B cell (primary cell): ENCODE measurements around the gene CD80. TPM values are rescaled to one million over a fixed set of nuclear protein-coding genes. Genes with fewer than 3 reads are reported as not detected.

Experiments
- ATAC-seq: fragments of 200-7000 bp; cut with Tn5 transposase; one replicate; pipeline ENCODE4 v1.10.0; 2021; ENCODE audit warnings: low read depth, mild to moderate bottlenecking, moderate number of reproducible peaks, moderate library complexity
- CTCF ChIA-PET: fragments of 350-600 bp; sonication (Branson Sonifier 250); formaldehyde crosslinking; loops from one replicate; lab custom pipeline; 2021; ENCODE audit warnings: antibody characterized with exemption, inconsistent platforms; lab: Charles Lee
- POLR2A ChIA-PET: fragments of 350-600 bp; sonication (Branson Sonifier 250); formaldehyde crosslinking; loops from one replicate; lab custom pipeline; 2021; ENCODE audit warnings: antibody characterized with exemption; lab: Charles Lee
- DNase-seq: peaks from one replicate; pipeline ENCODE4 v3.0.0; 2013
- H2AFZ ChIP-seq: 2 replicates; pipeline ENCODE4 v1.6.1; 2012; ENCODE audit warnings: mild to moderate bottlenecking, low read depth, low read length; ENCODE audit not compliant: insufficient read depth, poor library complexity, severe bottlenecking
- H3K27ac ChIP-seq, 2 donors: 1 replicate in 1 of 2; 2 replicates in 1 of 2; pipeline ENCODE4 v1.5.1; 2012 to 2013; ENCODE audit warnings: low read length in 2 of 2, mild to moderate bottlenecking in 2 of 2, moderate library complexity in 1 of 2
- H3K27me3 ChIP-seq, 4 experiments: fragments of 200-600 bp in 1 of 4; sonication (generic) in 1 of 4; replicated peaks in 1 of 4; 1 replicate in 2 of 4; 2 replicates in 2 of 4; pipeline versions ENCODE4 v1.6.1 to v1.7.0; 2013 to 2016; ENCODE audit warnings: low read length in 3 of 4, mild to moderate bottlenecking in 2 of 4, mixed read lengths in 1 of 4, moderate library complexity in 1 of 4; ENCODE audit not compliant: insufficient read depth in 4 of 4, control insufficient read depth in 3 of 4; ENCODE audit errors: control extremely low read depth in 1 of 4
- H3K36me3 ChIP-seq, 2 experiments: replicated peaks in 1 of 2; 1 replicate in 1 of 2; 2 replicates in 1 of 2; pipeline versions ENCODE4 v1.6.1 to v1.7.1; 2013; ENCODE audit warnings: low read length in 1 of 2; ENCODE audit not compliant: insufficient read depth in 2 of 2, control insufficient read depth in 1 of 2; ENCODE audit errors: control extremely low read depth in 1 of 2, extremely low read depth in 1 of 2
- H3K4me1 ChIP-seq, 2 donors: fragments of 200-600 bp in 1 of 2; sonication (generic) in 1 of 2; 1 replicate in 1 of 2; 2 replicates in 1 of 2; pipeline versions ENCODE4 v1.5.1 to v1.6.1; 2013 to 2017; ENCODE audit warnings: low read length in 2 of 2; ENCODE audit not compliant: control insufficient read depth in 2 of 2, insufficient read depth in 2 of 2
- H3K4me2 ChIP-seq: replicated peaks from 2 replicates; pipeline ENCODE3; 2012; ENCODE audit warnings: mild to moderate bottlenecking, low read depth, low read length; ENCODE audit not compliant: poor library complexity, severe bottlenecking
- H3K4me3 ChIP-seq, 5 experiments: fragments of 200-600 bp in 1 of 5; sonication (generic) in 1 of 5; 1 replicate in 3 of 5; 2 replicates in 2 of 5; pipeline versions ENCODE4 v1.5.1 to v1.7.0; 2011 to 2016; ENCODE audit warnings: low read length in 4 of 5, mild to moderate bottlenecking in 4 of 5, low read depth in 2 of 5, control low read depth in 1 of 5, moderate library complexity in 1 of 5; ENCODE audit not compliant: insufficient read depth in 1 of 5; ENCODE audit errors: control extremely low read depth in 1 of 5, extremely low read depth in 1 of 5
- H3K79me2 ChIP-seq: fragments of 200-600 bp; sonication (generic); one replicate; pipeline ENCODE4 v1.6.0; 2016; ENCODE audit warnings: low read length; ENCODE audit not compliant: control insufficient read depth, insufficient read depth
- H3K9ac ChIP-seq: fragments of 200-600 bp; sonication (generic); 2 replicates; pipeline ENCODE4 v1.6.1; 2017; ENCODE audit warnings: mild to moderate bottlenecking, low read length, moderate library complexity
- H3K9me3 ChIP-seq, 3 donors: one replicate each; pipeline versions ENCODE4 v1.6.1 to v1.7.1; 2013; ENCODE audit warnings: low read length in 2 of 3; ENCODE audit not compliant: control insufficient read depth in 2 of 3, insufficient read depth in 1 of 3; ENCODE audit errors: control extremely low read depth in 1 of 3
- H4K20me1 ChIP-seq: 2 replicates; pipeline ENCODE4 v1.6.0; 2012; ENCODE audit warnings: mild to moderate bottlenecking, low read length; ENCODE audit not compliant: insufficient read depth, control insufficient read depth, poor library complexity, severe bottlenecking
- H3K27ac Mint-ChIP-seq: one replicate; pipeline ENCODE4 v1.8.0; 2021; ENCODE audit warnings: mixed read lengths
- H3K27me3 Mint-ChIP-seq: one replicate; pipeline ENCODE4 v1.8.0; 2021; ENCODE audit warnings: mixed read lengths
- H3K4me1 Mint-ChIP-seq: one replicate; pipeline ENCODE4 v1.8.0; 2021; ENCODE audit warnings: mixed read lengths
- H3K4me3 Mint-ChIP-seq: one replicate; pipeline ENCODE4 v1.8.0; 2021; ENCODE audit warnings: mixed read lengths
- H3K9me3 Mint-ChIP-seq: one replicate; pipeline ENCODE4 v1.8.0; 2022; ENCODE audit warnings: mixed read lengths; ENCODE audit not compliant: insufficient read depth
- EZH2 ChIP-seq: IDR thresholded peaks from 2 replicates; pipeline ENCODE4 v1.6.1; 2012; ENCODE audit warnings: borderline replicate concordance, low read depth, mild to moderate bottlenecking, moderate library complexity, low read length; ENCODE audit not compliant: insufficient read depth, poor library complexity, severe bottlenecking
- WGBS: methylation state at CpG from one replicate; pipeline ENCODE4 v1.1.5; 2013; ENCODE audit warnings: missing lambda C conversion rate; ENCODE audit not compliant: insufficient coverage; 5-methylcytosine and 5-hydroxymethylcytosine counted together
- intact Hi-C: fragments of 100-400 bp; cut with micrococcal nuclease; formaldehyde crosslinking; loops from one replicate; pipeline ENCODE4 v1.10.0; 2022
- polyA plus RNA-seq: library from polyadenylated mRNA; depleted of rRNA; stranded (reverse); fragments of >200 nt; gene quantifications from 2 replicates; pipeline ENCODE4 v1.2.3, GENCODE V29; 2012
- total RNA-seq, 2 donors: library from RNA; stranded (reverse); fragments of 120-200 nt in 1 of 2; gene quantifications; 1 replicate in 1 of 2; 2 replicates in 1 of 2; pipeline versions ENCODE4 v1.2.3 to v1.2.4, GENCODE V29; 2013 to 2022
- TF ChIP-seq, protein P1 (sequence below): fragments of 200-600 bp; IDR thresholded peaks from one replicate; pipeline ENCODE4 v1.8.0; 2022; ENCODE audit warnings: antibody characterized with exemption, mild to moderate bottlenecking

The CD80 gene
- total and polyA plus RNA-seq, 2 donors (not counting 1 experiment from before 2014, with no cell fraction given): 15.0 to 26.5 TPM

- no peak overlapping the region for H3K4me3 ChIP-seq
- DNase-seq (no peak), ATAC-seq (no peak)
- H3K4me1 ChIP-seq: peaks cover 3 to 8% of the 10 kb centered on the region in 2 donors
- H3K4me2 ChIP-seq: no peak overlapping the region
- intact Hi-C loops: no loop called here
- Mint-ChIP-seq H3K4me1 (peaks cover 6% of the 10 kb centered on the region), H3K27me3 (no peaks in the 10 kb centered on the region), H3K9me3 (no peaks in the 10 kb centered on the region), H3K27ac (no peak overlapping the region), H3K4me3 (no peak overlapping the region)
- H3K9me3 ChIP-seq: no peaks in the 10 kb centered on the region
- H3K27me3 ChIP-seq: no peaks in the 10 kb centered on the region
- no peaks in the 10 kb centered on the region for H3K36me3 ChIP-seq
- H3K79me2 ChIP-seq: no peaks in the 10 kb centered on the region
- CTCF ChIA-PET: interaction anchor here (1.0 kb wide), 1 partner anchor 9 kb away, joined by 3 read pairs; no protein-coding TSS in a partner anchor
- no peak overlapping the region for H3K27ac ChIP-seq
- POLR2A ChIA-PET: no interaction called here
- WGBS: 95% methylated on average over 5 of the region's 5 CpGs
- no peaks in the 10 kb centered on the region for H4K20me1 ChIP-seq
- no peak overlapping the region for H3K9ac ChIP-seq
- no peak overlapping the region for H2AFZ ChIP-seq
- TF ChIP-seq, protein P1, sequence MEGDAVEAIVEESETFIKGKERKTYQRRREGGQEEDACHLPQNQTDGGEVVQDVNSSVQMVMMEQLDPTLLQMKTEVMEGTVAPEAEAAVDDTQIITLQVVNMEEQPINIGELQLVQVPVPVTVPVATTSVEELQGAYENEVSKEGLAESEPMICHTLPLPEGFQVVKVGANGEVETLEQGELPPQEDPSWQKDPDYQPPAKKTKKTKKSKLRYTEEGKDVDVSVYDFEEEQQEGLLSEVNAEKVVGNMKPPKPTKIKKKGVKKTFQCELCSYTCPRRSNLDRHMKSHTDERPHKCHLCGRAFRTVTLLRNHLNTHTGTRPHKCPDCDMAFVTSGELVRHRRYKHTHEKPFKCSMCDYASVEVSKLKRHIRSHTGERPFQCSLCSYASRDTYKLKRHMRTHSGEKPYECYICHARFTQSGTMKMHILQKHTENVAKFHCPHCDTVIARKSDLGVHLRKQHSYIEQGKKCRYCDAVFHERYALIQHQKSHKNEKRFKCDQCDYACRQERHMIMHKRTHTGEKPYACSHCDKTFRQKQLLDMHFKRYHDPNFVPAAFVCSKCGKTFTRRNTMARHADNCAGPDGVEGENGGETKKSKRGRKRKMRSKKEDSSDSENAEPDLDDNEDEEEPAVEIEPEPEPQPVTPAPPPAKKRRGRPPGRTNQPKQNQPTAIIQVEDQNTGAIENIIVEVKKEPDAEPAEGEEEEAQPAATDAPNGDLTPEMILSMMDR: no peak
- TF ChIP-seq EZH2: no peak
Observed at GRCh38 chr3:119571688-119572087, 12.3 kb upstream of the CD80 start.

DNA sequence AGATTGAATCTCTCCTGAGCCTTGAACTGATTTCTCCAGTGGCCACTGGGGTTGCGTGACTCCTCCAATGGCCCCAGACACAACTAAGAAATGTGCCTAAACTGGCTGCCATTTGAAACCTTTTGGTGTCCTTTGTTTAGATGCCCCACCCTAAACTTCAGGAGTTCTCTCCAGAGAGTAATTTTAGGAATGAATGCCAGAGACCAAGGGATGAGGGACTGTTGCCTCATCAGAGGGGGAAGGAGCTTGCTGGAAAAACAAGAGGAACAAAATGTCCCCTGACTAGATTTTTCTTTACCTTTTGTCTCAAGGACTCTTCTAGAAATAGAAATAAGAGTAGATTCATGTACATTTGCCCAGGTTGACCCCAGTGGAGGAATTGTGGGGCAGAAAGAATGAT is 11.8 kb upstream of the CD80 start:
- no peaks in the 10 kb centered on the region for H3K27me3 ChIP-seq
- no peaks in the 10 kb centered on the region for H3K9me3 ChIP-seq
- no peak overlapping the region for H3K9ac ChIP-seq
- H3K4me1 ChIP-seq: peaks cover 3 to 8% of the 10 kb centered on the region in 2 donors
- intact Hi-C loops: no loop called here
- CTCF ChIA-PET: interaction anchor here (1.0 kb wide), 1 partner anchor 9 kb away, joined by 3 read pairs; no protein-coding TSS in a partner anchor
- no peak overlapping the region for H3K4me2 ChIP-seq
- WGBS: 100% methylated on average over 1 of the region's 1 CpG
- H3K36me3 ChIP-seq: no peaks in the 10 kb centered on the region
- H3K27ac Mint-ChIP-seq: no peak overlapping the region
- H4K20me1 ChIP-seq: no peaks in the 10 kb centered on the region
- POLR2A ChIA-PET: no interaction called here
- H3K27ac ChIP-seq: no peak overlapping the region
- DNase-seq: no peak
- no peak overlapping the region for H3K4me3 Mint-ChIP-seq
- H2AFZ ChIP-seq: no peak overlapping the region
- H3K79me2 ChIP-seq: no peaks in the 10 kb centered on the region
- H3K27me3 Mint-ChIP-seq: no peaks in the 10 kb centered on the region
- no peak for ATAC-seq
- TF ChIP-seq EZH2: no peak
- TF ChIP-seq, protein P1: no peak
- H3K4me1 Mint-ChIP-seq: peaks cover 10% of the 10 kb centered on the region
- H3K9me3 Mint-ChIP-seq: no peaks in the 10 kb centered on the region
- no peak overlapping the region for H3K4me3 ChIP-seq
